ENCODE results near the gene TFAP2E. TPM values are rescaled to one million over a fixed set of nuclear protein-coding genes. Genes with fewer than 3 reads are reported as not detected.

TFAP2E gene
- total and polyA plus RNA-seq, 7 donors: 0.27 to 1.2 (median 0.55) TPM; not detected in 2

- H3K9me3 ChIP-seq: no peaks in the 10 kb centered on the region
- DNase-seq: no peak
- intact Hi-C loops (cut with DNase I): loop anchor here (5.0 kb wide), 1 partner anchor 211 kb away; no protein-coding TSS in a partner anchor
- peak overlapping the region; percentile 42 to 96 (median 92) for H3K27ac ChIP-seq
- TF ChIP-seq POLR2A (IDR thresholded peaks at IDR 0.05) (no peak), POLR2AphosphoS5 (IDR thresholded peaks at IDR 0.05) (no peak), CTCF (IDR thresholded peaks at IDR 0.05) (no peak), EP300 (IDR thresholded peaks at IDR 0.05) (no peak)
- H3K27me3 ChIP-seq: no peaks in the 10 kb centered on the region
- WGBS, 2 donors: 92 to 93% methylated on average over 11 of the region's 11 CpGs
- H3K36me3 ChIP-seq: peaks cover 0 to 33% (median 7%) of the 10 kb centered on the region in 4 donors
- peaks cover 0 to 39% (median 37%) of the 10 kb centered on the region in 4 donors for H3K4me1 ChIP-seq
- peak overlapping the region in 2 of 4 donors; percentile 12 to 16 for H3K4me3 ChIP-seq
Measured at GRCh38 chr1:35561297-35561971, 11.7 kb upstream of the TFAP2E start.

GRCh38 chr1:35561972-35562680, 11.0 kb upstream of the TFAP2E start:
- 93% methylated on average over 15 of the region's 15 CpGs for WGBS, 2 donors
- H3K9me3 ChIP-seq: no peaks in the 10 kb centered on the region
- TF ChIP-seq POLR2AphosphoS5 (IDR thresholded peaks at IDR 0.05): no peak
- no peak for TF ChIP-seq CTCF (IDR thresholded peaks at IDR 0.05)
- no peak for TF ChIP-seq POLR2A (IDR thresholded peaks at IDR 0.05)
- TF ChIP-seq EP300 (IDR thresholded peaks at IDR 0.05): no peak
- no peak overlapping the region for H3K27ac ChIP-seq
- peaks cover 0 to 33% (median 7%) of the 10 kb centered on the region in 4 donors for H3K36me3 ChIP-seq
- no peak for DNase-seq
- no peaks in the 10 kb centered on the region for H3K27me3 ChIP-seq
- peaks cover 0 to 36% (median 33%) of the 10 kb centered on the region in 4 donors for H3K4me1 ChIP-seq
- no peak overlapping the region for H3K4me3 ChIP-seq
- intact Hi-C loops (cut with DNase I): loop anchor here (5.0 kb wide), 1 partner anchor 210 kb away; no protein-coding TSS in a partner anchor

GRCh38 chr1:35563166-35563565, 9.9 kb upstream of the TFAP2E start:
- H3K9me3 ChIP-seq: no peaks in the 10 kb centered on the region
- intact Hi-C loops (cut with DNase I): loop anchor here (5.0 kb wide), 1 partner anchor 209 kb away; no protein-coding TSS in a partner anchor
- TF ChIP-seq CTCF (IDR thresholded peaks at IDR 0.05): no peak
- TF ChIP-seq POLR2A (IDR thresholded peaks at IDR 0.05): no peak
- no peak for TF ChIP-seq POLR2AphosphoS5 (IDR thresholded peaks at IDR 0.05)
- TF ChIP-seq EP300 (IDR thresholded peaks at IDR 0.05): no peak
- peaks cover 0 to 33% (median 7%) of the 10 kb centered on the region in 4 donors for H3K36me3 ChIP-seq
- DNase-seq: no peak
- 53 to 86% methylated on average over 12 of the region's 12 CpGs for WGBS, 2 donors
- H3K4me1 ChIP-seq: peaks cover 0 to 34% (median 31%) of the 10 kb centered on the region in 4 donors
- H3K4me3 ChIP-seq: no peak overlapping the region
- no peaks in the 10 kb centered on the region for H3K27me3 ChIP-seq
- H3K27ac ChIP-seq: no peak overlapping the region

- H3K27ac ChIP-seq: no peak overlapping the region
- H3K4me1 ChIP-seq: peaks cover 0 to 23% (median 20%) of the 10 kb centered on the region in 4 donors
- no peak overlapping the region for H3K4me3 ChIP-seq
- 79 to 83% methylated on average over 9 of the region's 9 CpGs for WGBS, 2 donors
- H3K36me3 ChIP-seq: peaks cover 0 to 33% (median 7%) of the 10 kb centered on the region in 4 donors
- intact Hi-C loops (cut with DNase I): loop anchor here (1.0 to 5.0 kb wide), 2 partner anchors 113 to 208 kb away; no protein-coding TSS in a partner anchor
- TF ChIP-seq POLR2A (IDR thresholded peaks at IDR 0.05): no peak
- peak; percentile 42 to 73 (median 59) for TF ChIP-seq CTCF (IDR thresholded peaks at IDR 0.05)
- no peaks in the 10 kb centered on the region for H3K9me3 ChIP-seq
- H3K27me3 ChIP-seq: no peaks in the 10 kb centered on the region
- DNase-seq: peak; percentile 85
Measured at GRCh38 chr1:35564037-35564883, 8.9 kb upstream of the TFAP2E start.

All from sigmoid colon (tissue), 7 donors.